NCI-H2081 treated with DMSO at 0.1 percent for 48 hours (cell line): ENCODE results near the gene SBSN.

Experiments
- DNase-seq: peaks from one replicate; lab custom pipeline; 2025; lab: John Stamatoyannopoulos, UW

SBSN gene

DNA sequence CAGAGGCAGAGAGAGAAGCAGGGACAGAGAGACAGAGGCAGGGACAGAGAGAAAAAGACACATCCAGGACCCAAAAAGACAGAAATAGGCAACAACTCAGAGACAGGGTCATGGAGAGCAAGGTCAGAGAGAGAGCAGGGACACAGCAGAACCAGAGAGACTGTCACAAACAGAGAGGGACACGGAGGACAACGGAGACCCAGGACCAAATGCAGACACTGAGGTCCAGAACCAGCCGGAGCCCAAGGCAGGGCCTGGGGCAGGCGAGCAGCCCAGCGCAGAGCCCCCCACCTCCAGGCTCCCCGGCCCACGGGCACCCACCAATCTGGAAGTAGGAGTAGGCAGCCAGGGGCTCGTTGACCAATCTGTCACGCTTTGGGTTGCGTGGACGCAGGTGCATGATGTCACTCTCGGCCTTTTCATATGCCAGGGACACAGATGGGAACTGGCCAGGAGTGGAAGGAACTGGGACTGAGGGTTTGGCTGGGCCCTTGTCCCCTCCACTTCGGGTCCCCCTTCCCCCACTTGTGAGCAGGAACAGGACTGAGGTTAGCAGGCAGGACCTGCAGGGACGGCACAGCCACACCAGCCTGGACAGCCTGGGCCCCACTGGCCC is 25.4 kb upstream of the SBSN start:
- no peak for DNase-seq

DNA sequence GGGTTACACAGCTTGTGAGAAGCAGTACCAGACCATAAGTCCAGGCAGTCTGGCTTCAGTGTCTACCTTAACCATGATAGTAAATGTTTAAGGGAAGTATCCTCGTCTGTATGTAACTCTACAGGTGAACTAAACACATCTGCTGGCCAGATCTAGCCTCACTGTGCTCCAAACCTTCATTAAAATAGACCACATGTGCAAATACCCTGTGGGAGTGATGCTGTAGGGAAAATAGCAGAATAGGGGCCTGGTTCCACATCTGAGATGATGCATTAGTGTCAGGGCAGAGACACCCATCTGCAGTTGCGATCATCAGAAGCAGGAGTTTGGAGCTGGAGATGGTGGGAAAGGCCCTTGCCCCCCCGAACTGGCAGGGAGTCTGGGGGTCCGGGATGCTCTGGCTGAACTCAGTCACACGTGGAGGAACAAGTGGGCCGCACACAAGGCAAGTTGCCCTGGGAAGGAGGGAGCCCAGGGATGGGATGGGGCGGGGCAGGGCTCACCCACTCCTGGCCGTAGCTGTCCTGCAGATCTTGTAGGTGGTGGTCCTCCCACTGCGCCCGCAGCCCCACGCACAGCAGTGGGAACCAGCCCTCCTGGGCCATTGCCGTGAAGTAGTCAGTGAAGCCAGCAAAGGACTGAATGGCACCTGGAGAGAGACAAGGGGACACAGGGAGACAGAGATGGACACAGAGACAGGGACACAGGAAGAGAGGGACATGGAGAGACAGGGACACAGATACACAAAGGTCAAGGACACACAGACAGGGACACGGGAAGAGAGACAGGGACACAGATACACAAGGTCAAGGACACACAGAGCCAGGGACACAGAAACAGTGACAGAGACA is 24.6 kb upstream of the SBSN start:
- no peak for DNase-seq

- no peak for DNase-seq
Measured at GRCh38 chr19:35551091-35551810, 23.1 kb upstream of the SBSN start.

DNA sequence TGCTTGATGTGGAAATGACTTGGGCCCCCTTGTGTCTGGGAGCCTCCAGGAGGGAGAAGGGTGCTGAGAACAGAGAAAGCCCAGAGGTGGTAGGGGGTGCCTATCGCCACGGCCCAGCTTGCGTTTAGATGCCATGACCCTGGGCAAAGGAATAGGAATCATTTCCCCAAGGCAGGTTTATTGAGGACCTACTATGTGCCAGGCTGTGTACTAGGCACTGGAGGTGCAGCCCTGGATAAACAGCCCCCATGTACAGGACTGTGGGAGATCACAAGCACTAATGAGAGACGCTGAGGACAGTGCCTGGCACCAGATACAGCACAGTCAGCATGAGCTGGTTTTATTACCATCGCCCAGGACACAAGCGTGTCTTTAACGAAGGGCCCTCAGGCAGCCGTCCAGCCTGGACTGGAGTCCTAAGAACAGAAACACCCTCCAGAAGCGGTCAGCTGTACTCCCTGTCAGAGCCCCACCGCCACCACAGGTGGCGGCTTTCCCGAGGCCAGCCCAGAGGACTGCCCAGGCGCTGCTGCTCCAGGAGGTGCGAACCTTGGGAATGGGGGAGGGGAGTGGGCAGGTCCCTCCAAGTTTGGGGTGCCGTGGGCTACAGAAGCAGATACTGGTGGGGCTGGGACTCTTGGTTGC is 21.9 kb upstream of the SBSN start:
- DNase-seq = no peak

- DNase-seq = no peak
Measured at GRCh38 chr19:35549174-35549788, 21.2 kb upstream of the SBSN start.

GRCh38 chr19:35546532-35546931 is 18.4 kb upstream of the SBSN start:
- no peak for DNase-seq

DNA sequence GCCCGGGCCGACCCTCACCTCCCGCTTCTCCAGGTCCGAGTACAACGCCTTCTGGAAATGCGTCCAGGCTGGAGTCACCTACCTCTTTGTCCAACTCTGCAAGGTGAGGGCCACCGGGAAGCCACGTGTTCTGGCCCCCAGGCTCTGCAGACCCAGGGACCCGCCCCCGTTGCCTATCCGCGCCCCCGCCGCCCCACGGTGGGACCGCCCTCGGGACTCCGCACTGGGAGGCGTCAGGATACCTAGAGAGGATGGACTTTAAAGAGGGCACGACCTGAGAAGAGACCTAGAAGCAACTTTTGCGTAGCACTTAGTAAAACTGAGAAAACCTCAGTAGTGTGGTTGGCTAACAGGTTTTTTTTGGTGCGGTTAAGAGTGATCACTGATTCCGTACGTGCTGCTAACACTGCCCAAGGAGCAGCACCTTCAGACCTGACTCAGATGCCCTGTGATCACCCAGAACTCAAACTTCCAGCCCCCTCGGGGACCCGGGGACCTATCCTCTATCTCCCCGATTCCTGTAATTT is 17.8 kb upstream of the SBSN start:
- DNase-seq = no peak

DNA sequence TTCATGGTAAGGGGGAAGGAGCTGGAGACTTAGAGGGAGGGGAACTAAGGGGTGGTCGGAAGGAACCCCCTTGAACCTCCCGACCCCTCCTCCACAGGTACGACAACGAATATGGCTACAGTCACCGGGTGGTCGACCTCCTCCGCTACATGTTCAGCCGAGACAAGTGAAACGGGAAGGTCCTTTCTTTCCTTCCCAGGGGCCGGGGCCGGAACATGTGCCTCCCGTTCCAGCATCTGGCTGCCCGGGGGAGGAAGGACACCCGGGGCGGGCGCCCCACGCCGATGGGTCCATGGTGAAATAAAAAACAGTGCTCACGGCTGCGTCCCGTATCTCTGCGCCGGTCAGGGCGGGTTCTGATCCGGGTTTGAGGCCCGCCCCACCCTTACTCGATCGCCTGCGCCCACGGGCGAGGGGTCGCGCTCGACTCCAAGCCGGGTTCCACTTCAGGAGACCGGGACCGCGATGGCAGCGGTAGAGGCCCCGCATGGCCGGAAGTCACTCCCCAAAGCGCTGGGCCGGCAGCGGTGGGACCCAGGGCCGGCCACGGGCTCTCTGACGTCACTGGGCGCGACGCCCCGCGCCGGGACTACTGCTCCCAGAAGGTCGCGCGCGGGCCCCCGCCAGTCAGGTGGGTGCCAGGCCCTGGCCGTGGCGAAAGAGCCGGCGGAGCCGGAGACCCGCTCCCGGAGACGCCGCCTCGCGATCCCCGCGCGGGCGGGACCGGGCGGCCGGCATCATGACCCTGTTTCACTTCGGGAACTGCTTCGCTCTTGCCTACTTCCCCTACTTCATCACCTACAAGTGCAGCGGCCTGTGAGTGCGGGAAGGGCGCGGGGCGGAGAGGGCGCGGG is 17.1 kb upstream of the SBSN start, which contains the start of gene TMEM147:
Gene TMEM147, plus strand, starts transcription at position 626 of the 854 bp plus-strand sequence. Its CDS starts 114 bp downstream, at position 740.
- peak; percentile 50 for DNase-seq

- no peak for DNase-seq
Measured at GRCh38 chr19:35544110-35544802, 16.1 kb upstream of the SBSN start.

- DNase-seq = no peak
Measured at GRCh38 chr19:35543280-35544109, 15.4 kb upstream of the SBSN start.

DNA sequence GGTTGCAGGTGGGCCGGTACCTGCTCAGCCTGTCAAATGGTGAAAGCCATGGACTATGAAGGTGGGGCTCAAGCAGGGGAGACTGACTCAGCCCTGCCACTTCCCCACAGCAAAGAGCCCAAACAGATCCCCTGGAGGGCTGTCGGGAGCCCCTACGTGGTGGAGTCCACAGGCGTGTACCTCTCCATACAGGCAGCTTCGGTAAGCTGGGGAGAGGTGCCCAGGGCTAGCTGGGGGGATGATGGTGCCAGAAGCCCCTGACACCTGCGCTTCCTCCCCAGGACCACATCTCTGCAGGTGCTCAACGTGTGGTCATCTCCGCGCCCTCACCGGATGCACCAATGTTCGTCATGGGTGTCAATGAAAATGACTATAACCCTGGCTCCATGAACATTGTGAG is 14.1 kb upstream of the SBSN start:
- no peak for DNase-seq

GRCh38 chr19:35540356-35540927 is 12.3 kb upstream of the SBSN start:
- DNase-seq = no peak

DNA sequence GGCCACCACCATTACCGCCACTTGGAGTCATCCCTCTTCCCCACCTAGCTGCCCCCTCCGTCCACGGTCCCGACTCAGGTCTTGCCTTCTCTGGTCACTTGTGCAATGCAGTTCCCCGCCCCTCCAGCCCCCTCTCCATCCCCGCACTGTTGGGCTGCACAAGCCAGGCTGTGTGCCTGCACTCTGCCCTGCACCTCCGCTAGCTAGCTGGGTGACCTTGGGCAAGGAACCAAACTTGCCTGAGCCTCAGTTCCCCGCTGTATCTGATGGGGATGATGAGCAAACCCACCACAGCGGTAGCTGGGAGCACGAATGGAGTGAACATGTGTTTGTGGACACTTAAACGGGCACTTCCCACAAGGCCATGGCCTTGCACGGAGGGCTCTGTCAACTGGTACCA is 11.7 kb upstream of the SBSN start:
- no peak for DNase-seq

GRCh38 chr19:35539314-35539713 is 11.2 kb upstream of the SBSN start:
- DNase-seq = no peak

DNA sequence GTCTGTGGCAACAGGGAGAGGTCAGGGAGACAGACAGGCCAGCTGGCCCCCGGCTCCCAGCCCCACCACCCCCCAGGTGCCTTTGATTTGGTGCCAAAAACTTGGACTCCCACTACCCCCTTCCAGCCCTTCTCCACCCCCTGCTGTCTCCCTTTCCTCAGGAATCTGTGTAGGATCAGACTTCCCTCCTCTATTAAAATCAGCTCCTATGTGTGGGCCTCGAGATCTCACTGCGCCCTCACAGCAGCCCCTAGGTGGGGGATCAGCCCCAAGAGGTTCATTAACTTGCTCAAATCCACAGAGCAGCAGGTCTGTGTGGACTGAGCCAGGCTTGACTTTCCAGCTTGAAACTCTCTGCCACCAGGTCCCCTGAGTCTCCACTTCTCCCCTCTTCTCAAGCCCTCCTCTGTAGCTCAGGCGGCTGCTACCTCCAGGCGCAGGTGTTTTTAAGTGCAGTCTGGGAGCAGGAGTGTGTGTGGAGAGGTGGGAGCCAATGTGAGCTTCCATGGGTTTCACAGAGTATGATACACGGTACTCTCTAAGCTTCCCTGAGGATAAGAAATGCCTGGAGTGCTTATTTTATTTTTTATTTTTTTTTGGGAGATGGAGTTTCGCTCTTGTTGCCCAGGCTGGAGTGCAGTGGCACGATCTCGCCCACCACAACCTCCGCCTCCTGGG is 6.8 kb upstream of the SBSN start:
- DNase-seq = no peak

DNA sequence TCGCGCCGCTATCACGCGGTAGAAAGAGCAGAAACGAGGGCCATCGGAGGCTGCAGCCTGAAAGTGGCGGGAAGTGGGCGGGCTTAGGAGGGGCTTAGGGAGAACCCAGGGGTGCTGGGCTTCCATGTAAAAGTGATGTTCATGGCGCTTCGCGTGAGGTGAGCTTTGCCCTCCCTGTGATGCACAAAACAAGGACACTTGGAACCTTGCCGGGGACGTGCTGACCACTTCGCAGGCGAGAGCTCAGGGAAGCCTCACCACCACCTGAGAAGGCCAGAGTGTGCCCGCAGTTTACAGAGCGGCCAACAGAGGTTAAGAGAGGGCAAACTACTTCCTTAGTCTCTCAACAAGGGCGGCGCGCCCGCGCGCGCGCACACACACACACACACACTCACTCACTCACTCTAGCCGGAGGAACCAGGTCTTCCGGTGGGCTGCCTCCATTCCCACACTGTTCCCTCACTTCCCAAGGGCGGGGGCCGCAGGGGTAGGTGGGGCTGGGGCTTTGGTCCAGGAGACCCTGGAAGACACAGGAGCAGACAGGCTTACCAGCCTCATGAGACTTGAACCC is 5.8 kb upstream of the SBSN start:
- no peak for DNase-seq

GRCh38 chr19:35533201-35533821 is 5.2 kb upstream of the SBSN start, which contains the start of gene GAPDHS:
TSS of gene GAPDHS (plus strand) at chr19:35533456. CDS start at chr19:35533528, 72 bp downstream.
- DNase-seq = no peak
